HEK293T (cell line): ENCODE results near the gene DMD.

ENCODE experiments used
- BHLHE40 ChIP-seq: fragments of 450-650 bp; IDR thresholded peaks from 2 replicates; pipeline ENCODE4 v1.6.1; 2016; ENCODE audit warnings: mild to moderate bottlenecking, moderate library complexity, borderline replicate concordance
- SUZ12 ChIP-seq: fragments of 450-650 bp; IDR thresholded peaks from 2 replicates; pipeline ENCODE4 v1.6.1; 2016; ENCODE audit warnings: mild to moderate bottlenecking
- TF ChIP-seq, protein P1 (sequence below): fragments of 450-650 bp; IDR thresholded peaks from 2 replicates; pipeline ENCODE4 v1.6.1; 2016

DNA sequence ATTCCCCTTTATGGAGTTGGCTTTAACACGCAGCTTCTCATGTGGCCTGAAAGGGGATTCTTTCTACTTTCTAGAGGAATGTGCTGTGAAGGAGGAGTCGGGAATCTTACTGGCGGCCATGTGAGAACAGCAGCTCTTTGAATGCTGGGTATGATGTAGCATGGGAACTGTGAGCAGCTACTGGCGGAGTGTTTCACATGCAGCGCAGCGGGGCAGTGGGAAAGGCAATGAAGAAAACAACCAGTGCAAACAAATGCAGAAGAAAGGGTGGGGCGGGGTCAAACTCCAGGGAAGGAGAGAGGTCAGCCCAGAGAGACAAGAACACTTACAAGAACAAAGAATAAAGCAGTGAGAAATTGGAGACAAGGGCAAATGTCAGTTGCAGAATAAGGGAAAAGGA is 1775.8 kb downstream of the DMD start:
- no peak for TF ChIP-seq SUZ12
- TF ChIP-seq BHLHE40: no peak
- TF ChIP-seq, protein P1, sequence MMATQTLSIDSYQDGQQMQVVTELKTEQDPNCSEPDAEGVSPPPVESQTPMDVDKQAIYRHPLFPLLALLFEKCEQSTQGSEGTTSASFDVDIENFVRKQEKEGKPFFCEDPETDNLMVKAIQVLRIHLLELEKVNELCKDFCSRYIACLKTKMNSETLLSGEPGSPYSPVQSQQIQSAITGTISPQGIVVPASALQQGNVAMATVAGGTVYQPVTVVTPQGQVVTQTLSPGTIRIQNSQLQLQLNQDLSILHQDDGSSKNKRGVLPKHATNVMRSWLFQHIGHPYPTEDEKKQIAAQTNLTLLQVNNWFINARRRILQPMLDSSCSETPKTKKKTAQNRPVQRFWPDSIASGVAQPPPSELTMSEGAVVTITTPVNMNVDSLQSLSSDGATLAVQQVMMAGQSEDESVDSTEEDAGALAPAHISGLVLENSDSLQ: no peak
